BE2C (cell line): ENCODE measurements around the gene SLC36A1.

Source experiments
- DNase-seq: peaks from one replicate; pipeline ENCODE4 v3.0.0-alpha.2; 2020
- H3K27me3 ChIP-seq: fragments of 250-450 bp; sonication (Bioruptor Pico); 2 replicates; pipeline ENCODE4 v1.5.1; 2020; ENCODE audit warnings: mild to moderate bottlenecking
- H3K36me3 ChIP-seq: fragments of 250-450 bp; sonication (Bioruptor Pico); 2 replicates; pipeline ENCODE4 v1.5.1; 2020; ENCODE audit warnings: mild to moderate bottlenecking
- H3K4me1 ChIP-seq: fragments of 250-450 bp; sonication (Bioruptor Pico); 2 replicates; pipeline ENCODE4 v1.5.1; 2020
- H3K4me3 ChIP-seq: 2 replicates; pipeline ENCODE4 v1.5.1; 2011; ENCODE audit warnings: low read depth, low read length
- H3K9me3 ChIP-seq: fragments of 250-450 bp; sonication (Bioruptor Pico); 2 replicates; pipeline ENCODE4 v1.5.1; 2020
- CTCF ChIP-seq: IDR thresholded peaks from 2 replicates; pipeline ENCODE4 v1.5.1; 2012; ENCODE audit warnings: mild to moderate bottlenecking, low read depth, low read length

SLC36A1 gene

GRCh38 chr5:151431666-151432065 lies 15.7 kb upstream of the SLC36A1 start:
- H3K36me3 ChIP-seq = no peaks in the 10 kb centered on the region
- H3K4me1 ChIP-seq = peaks cover 2% of the 10 kb centered on the region; the same call in 1 of the 2 replicates
- no peak overlapping the region for H3K4me3 ChIP-seq
- no peaks in the 10 kb centered on the region for H3K9me3 ChIP-seq
- no peak for TF ChIP-seq CTCF
- no peaks in the 10 kb centered on the region for H3K27me3 ChIP-seq
- no peak for DNase-seq

DNA sequence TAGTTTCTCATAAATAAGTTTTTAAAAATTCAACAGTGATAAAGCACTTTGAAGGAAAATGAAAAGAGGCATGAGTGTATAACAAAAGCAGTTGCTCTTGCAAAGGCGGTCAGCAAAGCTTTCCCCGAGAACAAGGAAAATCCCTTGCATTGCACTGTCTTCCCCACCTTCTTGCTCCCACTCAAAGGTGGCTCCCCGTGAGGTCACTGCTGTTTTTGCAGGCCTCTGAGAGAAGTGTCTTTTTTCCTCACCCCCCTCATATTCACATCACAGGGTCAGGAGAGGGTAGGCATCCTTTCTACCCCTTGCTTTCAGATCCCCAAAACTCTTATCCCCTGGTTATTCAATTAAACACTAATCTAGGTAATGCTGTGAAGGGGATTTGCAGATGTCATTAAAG lies 15.2 kb upstream of the SLC36A1 start:
- H3K4me1 ChIP-seq = peaks cover 2% of the 10 kb centered on the region; the same call in 1 of the 2 replicates
- H3K9me3 ChIP-seq = no peaks in the 10 kb centered on the region
- H3K27me3 ChIP-seq = no peaks in the 10 kb centered on the region
- no peak for TF ChIP-seq CTCF
- H3K4me3 ChIP-seq = no peak overlapping the region
- DNase-seq = no peak
- H3K36me3 ChIP-seq = no peaks in the 10 kb centered on the region

DNA sequence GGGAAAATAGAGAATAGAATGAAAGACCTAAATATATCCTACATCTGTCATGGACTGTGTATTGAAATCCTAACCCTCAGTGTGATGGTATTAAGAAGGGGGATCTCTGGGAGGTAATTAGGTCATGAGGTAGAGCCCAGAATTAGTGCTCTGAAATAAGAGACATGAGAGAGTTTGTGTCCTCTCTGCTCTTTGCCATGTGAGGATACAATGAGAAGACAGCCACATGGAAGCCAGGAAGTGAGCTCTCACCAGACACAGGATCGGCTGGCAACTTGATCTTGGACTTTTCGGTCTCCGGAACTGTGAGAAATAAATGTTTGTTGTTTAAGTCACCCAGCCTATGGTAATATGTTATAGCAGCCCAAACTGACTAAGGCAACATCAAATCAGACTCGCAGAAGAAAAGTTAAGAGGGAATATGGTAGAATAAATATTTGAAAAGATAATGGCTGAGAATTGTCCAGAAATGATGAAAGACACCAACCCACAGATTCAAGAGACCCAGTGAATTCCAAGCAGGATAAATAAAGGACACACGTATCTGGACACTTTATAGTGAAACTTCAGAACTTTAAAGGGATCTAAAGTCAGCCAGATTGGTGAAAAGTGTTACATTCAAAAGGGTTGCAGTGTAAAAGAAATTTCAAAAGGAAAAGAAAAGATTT lies 12.7 kb upstream of the SLC36A1 start:
- TF ChIP-seq CTCF = no peak
- no peaks in the 10 kb centered on the region for H3K27me3 ChIP-seq
- H3K4me3 ChIP-seq = no peak overlapping the region
- H3K4me1 ChIP-seq = peaks cover 2% of the 10 kb centered on the region; the same call in 1 of the 2 replicates
- no peak for DNase-seq
- no peaks in the 10 kb centered on the region for H3K36me3 ChIP-seq
- H3K9me3 ChIP-seq = no peaks in the 10 kb centered on the region

DNA sequence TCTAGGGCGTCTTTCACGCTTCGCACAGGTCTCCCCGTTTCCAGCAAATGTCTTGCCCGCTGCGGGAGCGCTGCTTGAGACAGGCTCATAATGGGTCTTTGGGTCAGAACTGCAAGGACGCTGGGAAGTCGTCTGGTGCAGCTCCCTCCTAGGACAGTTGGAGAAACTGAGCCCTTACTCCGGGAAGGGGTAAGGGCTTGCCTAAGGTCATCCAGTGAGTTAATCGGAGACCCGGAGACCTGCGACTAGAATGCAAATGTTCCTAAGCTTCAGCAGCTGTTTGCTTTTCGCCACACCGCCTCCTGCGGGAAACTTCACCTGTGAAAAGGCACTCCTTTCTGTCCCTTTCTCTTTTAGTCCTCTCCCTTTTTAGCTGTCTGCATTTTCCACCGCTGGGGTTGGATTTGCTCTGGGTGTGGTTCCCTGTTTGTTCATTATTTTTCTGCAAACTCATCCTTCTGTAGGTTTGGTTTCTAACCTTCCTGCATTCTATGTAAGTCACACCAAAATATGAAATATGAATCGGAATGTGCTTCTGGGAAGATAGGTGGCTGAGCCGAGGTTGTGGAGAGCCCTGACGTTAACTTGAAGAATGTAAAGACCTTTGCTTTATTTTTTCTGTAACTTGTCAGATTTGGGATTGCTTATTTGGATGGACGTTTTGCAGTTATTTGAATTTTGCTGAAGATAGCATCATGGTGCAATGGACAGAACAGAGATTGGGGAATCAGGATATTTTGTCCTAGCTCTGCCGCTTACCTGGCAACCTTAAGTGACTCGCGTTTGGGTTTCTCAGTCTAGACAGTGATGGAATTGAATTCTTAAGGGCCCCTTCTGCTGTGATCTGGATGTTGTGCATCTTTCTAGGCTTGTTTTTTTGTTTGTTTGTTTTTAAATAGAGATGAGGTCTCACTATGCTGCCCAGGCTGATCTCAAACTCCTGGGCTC lies 909 bp downstream of the SLC36A1 start:
- H3K27me3 ChIP-seq = no peaks in the 10 kb centered on the region; the same call in 1 of the 2 replicates
- no peaks in the 10 kb centered on the region for H3K36me3 ChIP-seq
- no peaks in the 10 kb centered on the region; the same call in 1 of the 2 replicates for H3K4me1 ChIP-seq
- peak; percentile 33 for TF ChIP-seq CTCF
- peak; percentile 26 for DNase-seq
- H3K4me3 ChIP-seq = peak overlapping the region; percentile 88
- no peaks in the 10 kb centered on the region for H3K9me3 ChIP-seq

- H3K36me3 ChIP-seq = no peaks in the 10 kb centered on the region
- H3K4me1 ChIP-seq = peaks cover 2% of the 10 kb centered on the region
- no peak for DNase-seq
- no peaks in the 10 kb centered on the region; the same call in 1 of the 2 replicates for H3K27me3 ChIP-seq
- TF ChIP-seq CTCF = no peak
- H3K4me3 ChIP-seq = peak overlapping the region; percentile 88
- no peaks in the 10 kb centered on the region for H3K9me3 ChIP-seq
Measured at GRCh38 chr5:151449297-151449696, 1.9 kb downstream of the SLC36A1 start.
